ENCODE data around the gene AGPAT4. TPM values are rescaled to one million over a fixed set of nuclear protein-coding genes. Genes with fewer than 3 reads are reported as not detected.

AGPAT4 gene
- total and polyA plus RNA-seq, 2 donors (not counting 3 experiments of a cell fraction or from before 2014, with no cell fraction given), result 10.2 to 15.2 TPM

DNA sequence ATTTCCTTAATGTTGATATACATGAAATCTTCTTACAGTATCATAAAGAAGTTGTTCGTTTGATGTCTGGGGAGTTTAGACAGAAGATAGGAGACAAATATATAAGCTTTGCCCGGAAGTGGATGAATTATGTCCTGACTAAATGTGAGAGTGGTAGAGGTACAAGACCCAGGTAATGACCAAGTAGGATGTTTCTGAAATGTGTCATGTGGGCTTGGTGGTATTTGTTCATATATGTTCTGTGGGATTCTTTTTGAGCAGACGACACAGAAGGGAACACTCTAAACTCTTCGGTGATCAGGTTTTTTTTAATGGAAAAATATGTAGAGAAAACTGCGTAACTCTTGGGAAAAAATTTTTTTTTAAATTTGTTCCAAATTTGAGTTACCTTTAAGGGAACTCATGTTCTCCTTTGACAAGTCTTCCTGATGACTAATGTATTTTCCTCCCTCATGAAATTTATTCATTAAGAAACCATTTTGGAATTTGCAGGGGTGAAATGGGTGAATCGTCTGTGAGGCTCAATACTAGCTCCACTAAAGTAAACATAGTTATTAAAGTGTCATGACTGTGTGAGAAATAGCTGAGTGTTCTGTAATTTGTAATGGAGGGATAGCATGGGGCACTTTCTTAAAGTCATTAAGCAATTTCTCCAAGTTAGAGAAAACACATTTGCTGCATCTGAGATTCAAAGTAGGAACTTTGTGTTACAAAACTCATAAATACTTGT lies 181.7 kb downstream of the AGPAT4 start:
- no peaks in the 10 kb centered on the region for H3K9me3 ChIP-seq (replicated peaks; ENCODE audit: control insufficient read depth, insufficient read depth, low read length)
- no peak overlapping the region for H3K4me2 ChIP-seq (ENCODE audit: insufficient read depth, low read length)
- no peaks in the 10 kb centered on the region for H3K9me1 ChIP-seq (replicated peaks; ENCODE audit: control insufficient read depth, extremely low read depth, insufficient read depth, low read length)
- BruUV-seq (replicated peaks), result no TSS peak
- H3K27me3 ChIP-seq (ENCODE audit: control insufficient read depth in 2 of 2, insufficient read depth in 2 of 2, low read length in 2 of 2), result no peaks in the 10 kb centered on the region
- H3K36me3 ChIP-seq (ENCODE audit: control insufficient read depth in 2 of 2, extremely low read depth in 1 of 2, insufficient read depth in 2 of 2, low read length in 2 of 2), result peaks cover 11 to 19% of the 10 kb centered on the region in 2 experiments
- no peak overlapping the region for H3K4me3 ChIP-seq (replicated peaks in 1 of 3; ENCODE audit: insufficient read depth in 1 of 3, low read depth in 1 of 3, low read length in 3 of 3)
- no peak for DNase-seq (ENCODE audit: low read depth, low spot score)
- no peak overlapping the region for H3K9ac ChIP-seq (replicated peaks; ENCODE audit: extremely low read depth, insufficient read depth, low read length)
- ChIA-PET POLR2A (no interaction called here), CTCF (no interaction called here)
- dilution Hi-C loops (cut with MboI; ENCODE audit: extremely low pct_ligation_motif_present, low sequenced_read_pairs), result no loop called here
- intact Hi-C loops (cut with micrococcal nuclease), result no loop called here
- no peak overlapping the region for H3K27ac ChIP-seq (ENCODE audit: insufficient read depth, low read depth, low read length)
- TF ChIP-seq POLR2A (IDR thresholded peaks at IDR 0.05; ENCODE audit: low read depth, low read length) (no peak), GATA2 (IDR thresholded peaks at IDR 0.05; ENCODE audit: insufficient read depth, insufficient read length, low read depth, low read length) (no peak), JUN (IDR thresholded peaks at IDR 0.05; ENCODE audit: borderline replicate concordance, insufficient read depth, insufficient read length, low read depth) (no peak), POLR2AphosphoS5 (IDR thresholded peaks at IDR 0.05; ENCODE audit: insufficient read depth, low read depth, low read length) (no peak), EZH2 (IDR thresholded peaks at IDR 0.05; ENCODE audit: borderline replicate concordance, low read depth, low read length, severe bottlenecking) (no peak), FOS (IDR thresholded peaks at IDR 0.05; ENCODE audit: borderline replicate concordance, insufficient read depth, low read length) (no peak), MYC (IDR thresholded peaks at IDR 0.05; ENCODE audit: low read depth, low read length) (no peak)
- TF ChIP-seq, protein P1, sequence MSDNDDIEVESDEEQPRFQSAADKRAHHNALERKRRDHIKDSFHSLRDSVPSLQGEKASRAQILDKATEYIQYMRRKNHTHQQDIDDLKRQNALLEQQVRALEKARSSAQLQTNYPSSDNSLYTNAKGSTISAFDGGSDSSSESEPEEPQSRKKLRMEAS (IDR thresholded peaks at IDR 0.05; ENCODE audit: insufficient read depth, insufficient read length), result no peak
- TF ChIP-seq, protein P2, sequence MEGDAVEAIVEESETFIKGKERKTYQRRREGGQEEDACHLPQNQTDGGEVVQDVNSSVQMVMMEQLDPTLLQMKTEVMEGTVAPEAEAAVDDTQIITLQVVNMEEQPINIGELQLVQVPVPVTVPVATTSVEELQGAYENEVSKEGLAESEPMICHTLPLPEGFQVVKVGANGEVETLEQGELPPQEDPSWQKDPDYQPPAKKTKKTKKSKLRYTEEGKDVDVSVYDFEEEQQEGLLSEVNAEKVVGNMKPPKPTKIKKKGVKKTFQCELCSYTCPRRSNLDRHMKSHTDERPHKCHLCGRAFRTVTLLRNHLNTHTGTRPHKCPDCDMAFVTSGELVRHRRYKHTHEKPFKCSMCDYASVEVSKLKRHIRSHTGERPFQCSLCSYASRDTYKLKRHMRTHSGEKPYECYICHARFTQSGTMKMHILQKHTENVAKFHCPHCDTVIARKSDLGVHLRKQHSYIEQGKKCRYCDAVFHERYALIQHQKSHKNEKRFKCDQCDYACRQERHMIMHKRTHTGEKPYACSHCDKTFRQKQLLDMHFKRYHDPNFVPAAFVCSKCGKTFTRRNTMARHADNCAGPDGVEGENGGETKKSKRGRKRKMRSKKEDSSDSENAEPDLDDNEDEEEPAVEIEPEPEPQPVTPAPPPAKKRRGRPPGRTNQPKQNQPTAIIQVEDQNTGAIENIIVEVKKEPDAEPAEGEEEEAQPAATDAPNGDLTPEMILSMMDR (IDR thresholded peaks at IDR 0.05; ENCODE audit: extremely low read depth in 1 of 2, insufficient read depth in 1 of 2, low read depth in 1 of 2, low read length in 2 of 2), result no peak
- no peak overlapping the region for H2AFZ ChIP-seq (ENCODE audit: low read depth, low read length)
- no peaks in the 10 kb centered on the region for H3K4me1 ChIP-seq (ENCODE audit: control insufficient read depth, extremely low read depth, insufficient read depth, low read length)
- no peaks in the 10 kb centered on the region for H4K20me1 ChIP-seq (replicated peaks; ENCODE audit: control insufficient read depth, extremely low read depth, insufficient read depth, low read length)
- no peak for FAIRE-seq
- H3K79me2 ChIP-seq (ENCODE audit: control insufficient read depth, insufficient read depth, low read length), result no peaks in the 10 kb centered on the region
